ENCODE measurements around the gene USP36. TPM values are rescaled to one million over a fixed set of nuclear protein-coding genes. Genes with fewer than 3 reads are reported as not detected.

Gene USP36
- total and polyA plus RNA-seq, 9 of the 15 experiments (the other 6 are each of a cell fraction or from before 2014, with no cell fraction given) = 6.4 to 72.8 (median 22.5) TPM

GRCh38 chr17:78783711-78784324, 56.8 kb downstream of the USP36 start (continued):
- TF ChIP-seq ZNF696 (CRISPR knock-in tag; conservative IDR thresholded peaks at IDR 0.05) (no peak), TCF3 (CRISPR knock-in tag; IDR thresholded peaks at IDR 0.05) (peak; percentile 79), DPF2 (IDR thresholded peaks at IDR 0.05) (peak; percentile 92), ZBTB9 (CRISPR knock-in tag; IDR thresholded peaks at IDR 0.05) (no peak), FOXK1 (CRISPR knock-in tag; IDR thresholded peaks at IDR 0.05; ENCODE audit: borderline replicate concordance) (no peak), MYBL2 (IDR thresholded peaks at IDR 0.05; ENCODE audit: low read depth) (no peak), MYBL2 (CRISPR knock-in tag; IDR thresholded peaks at IDR 0.05; ENCODE audit: borderline replicate concordance) (no peak), DNMT1 (IDR thresholded peaks at IDR 0.05) (no peak), E2F3 (CRISPR knock-in tag; IDR thresholded peaks at IDR 0.05) (no peak), ZNF57 (CRISPR knock-in tag; IDR thresholded peaks at IDR 0.05) (no peak), BCLAF1 (IDR thresholded peaks at IDR 0.05; ENCODE audit: borderline replicate concordance in 1 of 2, control insufficient read depth in 1 of 2, low read depth in 2 of 2, low read length in 1 of 2) (no peak), POLR3A (IDR thresholded peaks at IDR 0.05; ENCODE audit: borderline replicate concordance, extremely low read depth, insufficient read depth, insufficient read length) (no peak), ATF2 (CRISPR knock-in tag; IDR thresholded peaks at IDR 0.05) (no peak), ZNF253 (CRISPR knock-in tag; conservative IDR thresholded peaks at IDR 0.05) (no peak), NBN (IDR thresholded peaks at IDR 0.05; ENCODE audit: low read depth) (no peak), HLTF (IDR thresholded peaks at IDR 0.05) (no peak), PTBP1 (IDR thresholded peaks at IDR 0.05; ENCODE audit: low read depth, low read length) (no peak), CBX8 (IDR thresholded peaks at IDR 0.05; ENCODE audit: borderline replicate concordance, extremely low read depth, low read depth, low read length, poor library complexity, severe bottlenecking) (no peak), CHAMP1 (IDR thresholded peaks at IDR 0.05) (no peak), BHLHE40 (IDR thresholded peaks at IDR 0.05; ENCODE audit: low read length) (no peak), ZC3H8 (IDR thresholded peaks at IDR 0.05) (no peak), NFYB (IDR thresholded peaks at IDR 0.05; ENCODE audit: extremely low read depth, insufficient read length) (no peak)

Data from K562 (cell line).